ENCODE data around the gene KRTAP10-5. TPM values are rescaled to one million over a fixed set of nuclear protein-coding genes. Genes with fewer than 3 reads are reported as not detected.

Gene KRTAP10-5
- total RNA-seq, result not detected in 2 replicates

DNA sequence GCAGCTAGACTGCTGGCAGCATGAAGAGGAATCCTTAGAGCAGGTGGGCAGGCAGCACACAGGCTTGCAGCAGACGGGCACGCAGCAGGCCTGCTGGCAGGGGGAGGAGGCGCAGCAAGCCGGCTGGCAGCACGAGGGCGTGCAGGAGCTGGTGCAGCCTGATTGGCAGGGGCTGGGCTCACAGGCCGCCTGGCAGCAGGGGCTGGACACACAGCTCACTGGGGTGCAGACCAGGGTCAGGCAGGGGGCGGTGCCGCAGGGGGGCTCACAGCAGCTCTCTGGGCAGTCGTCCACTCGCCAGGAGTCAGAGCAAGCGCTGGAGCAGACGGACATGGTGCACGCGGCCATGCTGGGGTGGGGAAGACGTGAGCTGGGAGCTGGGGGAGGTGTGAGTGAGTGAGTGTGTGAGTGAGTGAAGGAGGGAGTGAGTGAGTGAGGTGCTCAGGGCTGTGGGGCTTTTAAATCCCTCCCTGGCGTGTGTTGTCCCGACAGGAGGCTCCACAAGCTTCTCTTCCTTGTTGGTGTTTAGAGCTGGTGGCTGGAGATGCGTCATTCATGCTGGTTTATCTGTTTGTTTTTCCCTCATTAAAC lies at the start of gene KRTAP10-5:
KRTAP10-5 (minus strand) TSS at position 374 of the 591 bp plus-strand sequence; CDS start at position 348, 26 bp downstream.

GRCh38 chr21:44626673-44627143 lies 46.3 kb upstream of the KRTAP10-5 start, which contains the start of gene KRTAP10-9:
Gene KRTAP10-9 (plus strand): TSS chr21:44627093. CDS start chr21:44627172, 79 bp downstream.

GRCh38 chr21:44612029-44612486 lies 31.7 kb upstream of the KRTAP10-5 start, which contains the start of gene KRTAP10-8:
Gene KRTAP10-8 (plus strand): TSS chr21:44612079. CDS start chr21:44612101, 22 bp downstream.

GRCh38 chr21:44600118-44600978 lies 19.9 kb upstream of the KRTAP10-5 start, which contains the start of gene KRTAP10-7:
Gene KRTAP10-7 (plus strand): TSS chr21:44600597. CDS start chr21:44600622, 25 bp downstream.

DNA sequence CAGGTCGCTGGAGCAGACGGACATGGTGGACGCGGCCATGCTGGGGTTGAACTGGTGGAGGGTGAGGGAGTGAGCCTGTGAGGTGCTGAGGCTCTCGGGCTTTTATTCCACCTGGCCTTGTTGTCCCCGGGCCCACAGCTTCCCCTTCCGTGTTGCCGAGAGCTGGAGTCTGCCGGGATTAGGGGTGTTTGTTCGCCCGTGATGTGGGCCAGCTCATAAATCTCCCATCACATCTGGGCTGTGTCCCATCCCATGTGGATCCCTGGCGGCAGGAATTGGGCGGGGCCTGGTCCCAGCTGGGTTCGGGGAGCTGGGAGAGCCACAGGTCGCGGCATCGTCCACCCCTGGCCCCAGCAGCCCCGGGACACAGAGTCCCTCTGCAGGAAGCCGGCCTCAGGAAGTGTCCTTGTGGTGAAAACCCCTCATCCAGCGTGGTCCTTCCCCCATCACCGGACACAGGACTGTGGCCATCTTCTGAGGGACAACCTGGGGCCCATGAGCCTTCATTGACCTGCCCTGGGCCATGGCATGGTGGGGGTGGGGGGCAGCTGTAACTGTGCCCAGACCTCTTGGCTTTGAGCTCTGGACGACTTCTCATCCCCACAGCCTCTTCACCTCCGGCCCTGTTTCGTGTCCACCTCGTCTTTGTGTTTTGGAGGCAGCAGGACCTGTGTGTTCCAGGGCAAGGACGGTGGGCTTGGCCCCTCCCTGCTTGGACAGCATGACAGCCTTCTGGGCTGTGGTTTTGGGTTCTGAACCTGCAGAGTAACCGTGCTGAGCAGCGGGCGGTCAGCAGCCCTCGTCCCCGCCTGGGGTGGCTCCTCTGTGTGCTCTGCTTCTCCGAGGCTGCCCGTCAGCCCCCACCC lies 12.3 kb upstream of the KRTAP10-5 start, which contains the start of gene KRTAP10-6:
KRTAP10-6 (minus strand) TSS at position 60 of the 866 bp plus-strand sequence; CDS start at position 39, 21 bp downstream.

DNA sequence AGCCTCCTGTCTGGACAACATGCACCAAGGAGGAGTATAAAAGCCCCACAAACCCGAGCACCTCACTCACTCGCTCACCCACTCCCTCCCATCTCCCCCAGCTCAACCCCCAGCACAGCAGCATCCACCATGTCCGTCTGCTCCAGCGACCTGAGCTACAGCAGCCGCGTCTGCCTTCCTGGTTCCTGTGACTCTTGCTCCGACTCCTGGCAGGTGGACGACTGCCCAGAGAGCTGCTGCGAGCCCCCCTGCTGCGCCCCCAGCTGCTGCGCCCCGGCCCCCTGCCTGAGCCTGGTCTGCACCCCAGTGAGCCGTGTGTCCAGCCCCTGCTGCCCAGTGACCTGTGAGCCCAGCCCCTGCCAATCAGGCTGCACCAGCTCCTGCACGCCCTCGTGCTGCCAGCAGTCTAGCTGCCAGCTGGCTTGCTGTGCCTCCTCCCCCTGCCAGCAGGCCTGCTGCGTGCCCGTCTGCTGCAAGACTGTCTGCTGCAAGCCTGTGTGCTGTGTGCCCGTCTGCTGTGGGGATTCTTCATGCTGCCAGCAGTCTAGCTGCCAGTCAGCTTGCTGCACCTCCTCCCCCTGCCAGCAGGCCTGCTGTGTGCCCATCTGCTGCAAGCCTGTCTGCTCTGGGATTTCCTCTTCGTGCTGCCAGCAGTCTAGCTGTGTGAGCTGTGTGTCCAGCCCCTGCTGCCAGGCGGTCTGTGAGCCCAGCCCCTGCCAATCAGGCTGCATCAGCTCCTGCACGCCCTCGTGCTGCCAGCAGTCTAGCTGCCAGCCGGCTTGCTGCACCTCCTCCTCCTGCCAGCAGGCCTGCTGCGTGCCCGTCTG lies 6.6 kb downstream of the KRTAP10-5 start, which contains the start of gene KRTAP10-4:
KRTAP10-4 (plus strand) TSS at position 100 of the 827 bp plus-strand sequence; CDS start at position 130, 30 bp downstream.

GRCh38 chr21:44558695-44559094 lies 21.7 kb downstream of the KRTAP10-5 start, which contains the start of gene KRTAP10-3:
Gene KRTAP10-3 (minus strand): TSS chr21:44558795. CDS start chr21:44558715, 80 bp downstream.

GRCh38 chr21:44551340-44551961 lies 29.0 kb downstream of the KRTAP10-5 start, which contains the start of gene KRTAP10-2:
Gene KRTAP10-2 (minus strand): TSS chr21:44551505. CDS start chr21:44551458, 47 bp downstream.

DNA sequence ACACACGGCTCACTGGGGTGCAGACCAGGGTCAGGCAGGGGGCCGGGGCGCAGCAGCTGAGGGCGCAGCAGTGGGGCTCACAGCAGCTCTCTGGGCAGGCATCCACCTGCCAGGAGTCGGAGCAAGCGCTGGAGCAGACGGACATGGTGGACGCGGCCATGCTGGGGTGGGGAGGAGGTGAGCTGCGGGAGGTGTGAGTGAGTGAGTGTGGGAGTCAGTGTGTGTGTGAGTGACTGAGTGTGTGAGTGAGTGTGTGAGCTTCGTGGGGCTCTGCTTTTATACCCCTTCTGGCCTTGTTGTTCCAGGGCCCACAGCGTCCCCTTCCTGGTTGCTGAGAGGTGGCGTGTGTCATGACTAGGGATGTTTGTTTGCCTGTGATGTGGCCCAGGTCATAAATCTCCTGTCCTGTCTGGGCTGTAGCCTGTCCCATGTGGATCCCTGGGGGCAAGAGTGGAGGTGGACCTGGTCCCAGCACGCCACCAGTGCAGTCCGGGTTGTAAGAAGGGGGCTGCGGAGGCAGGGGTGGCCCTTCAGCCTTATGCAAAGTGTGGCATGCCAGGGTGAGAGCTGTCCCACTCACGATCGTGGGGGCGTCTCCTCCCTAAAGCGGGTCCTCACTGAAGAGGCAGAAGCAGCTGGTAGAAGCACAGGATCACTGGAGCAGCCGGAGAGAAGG lies 40.3 kb downstream of the KRTAP10-5 start, which contains the start of gene KRTAP10-1:
KRTAP10-1 (minus strand) TSS at position 205 of the 676 bp plus-strand sequence; CDS start at position 160, 45 bp downstream.

Other genes with a start within 250 kb of the KRTAP10-5 start
- 11.0 and 11.3 TPM in 2 replicates for gene CFAP410, start 241.2 kb downstream of the KRTAP10-5 start, total RNA-seq
- under 0.01 TPM in 1 of 2 replicates, not detected in the other for gene TRPM2, start 227.0 kb downstream of the KRTAP10-5 start, total RNA-seq
- gene LRRC3, start 125.1 kb downstream of the KRTAP10-5 start, total RNA-seq, result under 0.01 TPM in 2 replicates
- gene KRTAP10-1, start 40.4 kb downstream of the KRTAP10-5 start, total RNA-seq, result not detected in 2 replicates
- not detected in 2 replicates for gene KRTAP10-2, start 29.1 kb downstream of the KRTAP10-5 start, total RNA-seq
- gene KRTAP10-3, start 21.8 kb downstream of the KRTAP10-5 start, total RNA-seq, result not detected in 2 replicates
- gene KRTAP10-4, start 6.9 kb downstream of the KRTAP10-5 start, total RNA-seq, result not detected in 2 replicates
- gene KRTAP10-6, start 11.9 kb upstream of the KRTAP10-5 start, total RNA-seq, result not detected in 2 replicates
- not detected in 2 replicates for gene KRTAP10-7, start 20.0 kb upstream of the KRTAP10-5 start, total RNA-seq
- not detected in 2 replicates for gene KRTAP10-8, start 31.5 kb upstream of the KRTAP10-5 start, total RNA-seq
- gene KRTAP10-9, start 46.5 kb upstream of the KRTAP10-5 start, total RNA-seq, result not detected in 2 replicates
- not detected in 2 replicates for gene KRTAP10-10, start 56.8 kb upstream of the KRTAP10-5 start, total RNA-seq
- gene KRTAP10-11, start 65.8 kb upstream of the KRTAP10-5 start, total RNA-seq, result not detected in 2 replicates
- gene KRTAP12-4, start 74.1 kb upstream of the KRTAP10-5 start, total RNA-seq, result not detected in 2 replicates
- gene KRTAP12-3, start 77.3 kb upstream of the KRTAP10-5 start, total RNA-seq, result not detected in 2 replicates
- gene KRTAP12-2, start 86.3 kb upstream of the KRTAP10-5 start, total RNA-seq, result not detected in 2 replicates
- gene KRTAP12-1, start 101.6 kb upstream of the KRTAP10-5 start, total RNA-seq, result not detected in 2 replicates
- gene KRTAP10-12, start 116.6 kb upstream of the KRTAP10-5 start, total RNA-seq, result not detected in 2 replicates
- gene TSPEAR, start 131.0 kb upstream of the KRTAP10-5 start, total RNA-seq, result not detected in 2 replicates
- 41.8 and 55.8 TPM in 2 replicates for gene UBE2G2, start 221.2 kb upstream of the KRTAP10-5 start, total RNA-seq
- gene SUMO3, start 237.5 kb upstream of the KRTAP10-5 start, total RNA-seq, result 71.7 and 77.9 TPM in 2 replicates

Data from bronchial smooth muscle cell (primary cell).